ENCODE results near the gene UNC5CL.

The UNC5CL gene

DNA sequence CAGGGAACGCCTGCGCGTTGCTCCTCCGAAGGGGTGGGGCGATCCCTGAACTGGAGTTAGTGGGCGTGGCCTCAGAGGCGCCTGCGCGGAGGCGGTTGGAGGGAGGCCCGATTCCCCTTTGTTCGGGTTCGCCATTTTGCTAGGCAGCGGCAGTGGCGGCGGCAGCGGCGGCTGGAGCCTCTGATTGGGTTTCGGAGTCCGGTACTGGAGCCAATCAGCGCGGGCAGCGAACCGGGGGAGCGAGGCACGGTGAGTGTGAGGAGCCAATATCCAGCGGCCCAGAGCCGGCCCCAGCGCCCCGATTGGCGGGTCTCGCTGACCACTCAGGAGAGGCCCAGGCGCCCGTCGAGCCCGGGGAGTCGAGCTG, 33.8 kb upstream of the UNC5CL start, which contains the start of gene NFYA:
NFYA (plus strand) TSS at position 139 of the 367 bp plus-strand sequence. CDS start 6,116 bp downstream, outside the sequence.
- TF ChIP-seq, protein P1, sequence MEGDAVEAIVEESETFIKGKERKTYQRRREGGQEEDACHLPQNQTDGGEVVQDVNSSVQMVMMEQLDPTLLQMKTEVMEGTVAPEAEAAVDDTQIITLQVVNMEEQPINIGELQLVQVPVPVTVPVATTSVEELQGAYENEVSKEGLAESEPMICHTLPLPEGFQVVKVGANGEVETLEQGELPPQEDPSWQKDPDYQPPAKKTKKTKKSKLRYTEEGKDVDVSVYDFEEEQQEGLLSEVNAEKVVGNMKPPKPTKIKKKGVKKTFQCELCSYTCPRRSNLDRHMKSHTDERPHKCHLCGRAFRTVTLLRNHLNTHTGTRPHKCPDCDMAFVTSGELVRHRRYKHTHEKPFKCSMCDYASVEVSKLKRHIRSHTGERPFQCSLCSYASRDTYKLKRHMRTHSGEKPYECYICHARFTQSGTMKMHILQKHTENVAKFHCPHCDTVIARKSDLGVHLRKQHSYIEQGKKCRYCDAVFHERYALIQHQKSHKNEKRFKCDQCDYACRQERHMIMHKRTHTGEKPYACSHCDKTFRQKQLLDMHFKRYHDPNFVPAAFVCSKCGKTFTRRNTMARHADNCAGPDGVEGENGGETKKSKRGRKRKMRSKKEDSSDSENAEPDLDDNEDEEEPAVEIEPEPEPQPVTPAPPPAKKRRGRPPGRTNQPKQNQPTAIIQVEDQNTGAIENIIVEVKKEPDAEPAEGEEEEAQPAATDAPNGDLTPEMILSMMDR (IDR thresholded peaks at IDR 0.05; ENCODE audit: low read depth, low read length): no peak
- H3K4me3 ChIP-seq (replicated peaks in 1 of 2; ENCODE audit: low read depth in 2 of 2, low read length in 2 of 2): peak within 1 kb of the TSS; percentile 84 to 97
- peak in 1 of 2 donors; percentile 100 for DNase-seq (ENCODE audit: low read depth in 2 of 2)

DNA sequence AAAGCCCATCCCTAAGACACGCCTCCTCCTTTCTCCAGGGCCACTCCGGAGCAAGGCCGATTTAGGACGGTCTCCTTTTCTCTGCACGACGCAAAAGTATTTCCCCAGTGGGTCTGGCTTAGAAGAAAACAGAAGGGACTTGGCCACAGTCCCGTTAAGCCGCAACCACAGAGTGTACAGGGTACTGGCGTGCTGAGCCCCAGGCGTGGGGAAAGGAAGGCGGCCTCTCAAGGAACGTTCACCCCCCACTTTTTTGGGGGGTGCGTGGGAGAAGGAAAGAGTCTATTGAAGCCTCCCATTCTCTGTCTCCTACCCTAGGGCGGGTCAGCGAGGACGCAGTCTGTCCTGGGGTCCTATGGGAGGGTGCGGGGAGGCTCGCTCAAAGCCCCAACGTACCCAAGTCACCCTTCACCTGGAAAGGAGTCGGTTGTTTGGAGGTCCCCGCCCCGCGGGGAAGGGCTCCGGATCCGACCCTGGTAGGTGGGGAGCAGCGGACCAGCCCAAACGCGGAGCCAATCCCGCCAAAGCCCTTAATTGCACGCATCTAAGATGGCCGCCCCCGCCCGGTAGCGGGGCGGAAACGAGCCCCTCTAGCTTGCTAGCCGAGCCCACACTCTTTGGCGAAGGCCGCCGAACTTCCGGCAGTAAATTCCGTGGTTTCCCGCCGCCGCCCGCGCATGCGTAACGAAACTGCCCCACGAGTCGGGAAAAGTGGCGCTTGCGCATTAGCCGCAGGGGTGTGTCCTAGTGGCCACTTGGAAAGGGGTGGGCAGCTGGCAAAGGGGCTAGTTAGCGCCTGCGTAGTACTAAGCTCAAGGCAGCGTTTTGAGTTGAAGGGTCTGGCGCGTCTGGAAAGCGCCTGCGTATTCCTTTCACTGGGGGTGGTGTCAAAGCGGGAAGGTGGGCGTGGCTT, 33.2 kb upstream of the UNC5CL start, which contains the start of gene OARD1:
OARD1 (minus strand) TSS at position 434 of the 913 bp plus-strand sequence. CDS start 722 bp downstream, outside the sequence.
- peak; percentile 92 to 100 for DNase-seq (ENCODE audit: low read depth in 2 of 2)
- H3K4me3 ChIP-seq (replicated peaks in 1 of 2; ENCODE audit: low read depth in 2 of 2, low read length in 2 of 2): peak within 1 kb of the TSS; percentile 84 to 97
- TF ChIP-seq, protein P1 (IDR thresholded peaks at IDR 0.05; ENCODE audit: low read depth, low read length): no peak

DNA sequence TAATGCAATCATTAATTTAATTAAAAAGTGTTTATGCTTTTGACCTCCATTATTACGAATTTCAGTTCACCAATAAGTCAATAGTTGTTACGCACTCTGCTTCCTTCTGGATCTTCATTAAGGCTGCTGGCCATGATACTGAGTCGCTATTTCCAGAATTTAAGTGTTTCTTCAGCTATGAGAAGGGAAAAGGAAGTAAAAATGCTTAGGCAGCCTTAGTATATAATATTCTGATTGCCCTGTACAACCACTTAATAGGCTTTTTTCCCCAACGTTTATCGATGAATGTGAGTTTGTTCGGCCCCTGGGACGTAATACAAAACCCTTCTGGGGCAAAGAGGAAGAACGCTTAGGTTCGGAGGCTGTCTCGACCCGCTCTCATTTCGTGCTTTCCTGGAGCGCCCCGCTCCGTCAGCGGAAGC, 32.5 kb upstream of the UNC5CL start:
- peak overlapping the region; percentile 79 to 84 for H3K4me3 ChIP-seq (replicated peaks in 1 of 2; ENCODE audit: low read depth in 2 of 2, low read length in 2 of 2)
- TF ChIP-seq, protein P1 (IDR thresholded peaks at IDR 0.05; ENCODE audit: low read depth, low read length): peak; percentile 5
- no peak for DNase-seq (ENCODE audit: low read depth in 2 of 2)

DNA sequence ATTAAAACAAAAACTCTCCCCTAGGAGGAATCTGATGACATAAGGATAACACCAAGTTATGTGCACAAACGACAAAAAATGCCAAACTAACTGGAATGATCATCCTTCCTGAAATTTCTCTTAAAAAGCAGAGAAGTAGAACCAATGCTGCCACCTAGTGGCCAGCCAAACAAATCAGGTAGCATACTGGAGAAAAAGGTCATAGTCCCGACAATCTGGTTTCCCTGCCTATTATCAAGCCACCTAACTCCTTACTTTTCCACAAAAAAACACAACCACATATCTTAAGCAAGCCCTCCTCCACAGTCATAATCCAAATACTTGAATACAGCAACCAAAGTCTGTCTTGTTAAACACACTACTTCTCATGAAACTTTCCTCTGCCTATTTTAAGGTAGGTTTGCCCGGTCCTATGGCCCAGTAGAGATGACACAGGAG, 27.9 kb upstream of the UNC5CL start:
- no peak overlapping the region for H3K4me3 ChIP-seq (replicated peaks in 1 of 2; ENCODE audit: low read depth in 2 of 2, low read length in 2 of 2)
- DNase-seq (ENCODE audit: low read depth in 2 of 2): peak; percentile 90 to 91
- TF ChIP-seq, protein P1 (IDR thresholded peaks at IDR 0.05; ENCODE audit: low read depth, low read length): peak; percentile 73

DNA sequence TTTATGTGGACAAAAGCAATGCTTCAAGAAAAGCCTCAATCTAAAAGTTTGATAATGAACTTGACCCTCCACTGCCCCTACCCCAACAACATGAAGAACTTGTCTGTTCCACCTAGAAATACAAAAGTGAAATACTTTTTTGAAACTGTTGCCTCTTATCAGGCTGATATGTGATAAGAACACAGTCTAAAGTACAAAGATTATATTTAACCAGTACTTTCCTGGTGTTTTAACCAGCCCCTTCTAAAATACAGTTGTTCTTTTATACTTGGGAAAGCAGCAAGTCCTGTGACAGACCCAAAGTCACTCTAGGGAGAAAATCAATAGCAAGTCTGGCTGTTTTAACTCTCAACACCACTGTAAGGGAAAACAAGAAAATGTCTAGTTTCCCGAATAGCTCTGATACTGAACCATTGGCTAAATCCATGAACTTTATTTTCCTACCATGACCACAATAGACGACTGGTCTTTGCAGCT, 26.6 kb upstream of the UNC5CL start:
- H3K4me3 ChIP-seq (replicated peaks in 1 of 2; ENCODE audit: low read depth in 2 of 2, low read length in 2 of 2): no peak overlapping the region
- TF ChIP-seq, protein P1 (IDR thresholded peaks at IDR 0.05; ENCODE audit: low read depth, low read length): no peak
- DNase-seq (ENCODE audit: low read depth in 2 of 2): no peak

DNA sequence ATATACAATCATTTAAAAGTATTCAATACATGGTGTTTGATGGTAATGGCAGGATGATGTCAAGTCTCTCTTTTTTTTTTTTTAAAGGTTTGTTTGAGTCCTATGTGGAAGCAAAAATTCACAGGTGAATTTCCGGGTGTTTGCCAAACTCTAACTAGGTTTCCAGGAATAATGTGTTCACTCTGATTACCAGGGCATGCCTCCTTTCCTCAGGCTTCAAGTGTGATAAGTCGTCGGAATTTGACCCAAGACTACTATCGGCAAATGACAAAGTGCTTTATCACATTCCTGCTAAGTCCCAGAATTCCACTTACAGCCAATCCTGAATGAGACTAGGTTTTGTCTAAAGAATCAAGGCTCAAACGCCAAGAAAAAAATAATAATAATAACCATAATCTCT, 25.8 kb upstream of the UNC5CL start:
- no peak for DNase-seq (ENCODE audit: low read depth in 2 of 2)
- TF ChIP-seq, protein P1 (IDR thresholded peaks at IDR 0.05; ENCODE audit: low read depth, low read length): no peak
- no peak overlapping the region for H3K4me3 ChIP-seq (replicated peaks in 1 of 2; ENCODE audit: low read depth in 2 of 2, low read length in 2 of 2)

Measured in cardiac fibroblast (primary cell).